Measurements from ENCODE around the gene PRR33.

DNA sequence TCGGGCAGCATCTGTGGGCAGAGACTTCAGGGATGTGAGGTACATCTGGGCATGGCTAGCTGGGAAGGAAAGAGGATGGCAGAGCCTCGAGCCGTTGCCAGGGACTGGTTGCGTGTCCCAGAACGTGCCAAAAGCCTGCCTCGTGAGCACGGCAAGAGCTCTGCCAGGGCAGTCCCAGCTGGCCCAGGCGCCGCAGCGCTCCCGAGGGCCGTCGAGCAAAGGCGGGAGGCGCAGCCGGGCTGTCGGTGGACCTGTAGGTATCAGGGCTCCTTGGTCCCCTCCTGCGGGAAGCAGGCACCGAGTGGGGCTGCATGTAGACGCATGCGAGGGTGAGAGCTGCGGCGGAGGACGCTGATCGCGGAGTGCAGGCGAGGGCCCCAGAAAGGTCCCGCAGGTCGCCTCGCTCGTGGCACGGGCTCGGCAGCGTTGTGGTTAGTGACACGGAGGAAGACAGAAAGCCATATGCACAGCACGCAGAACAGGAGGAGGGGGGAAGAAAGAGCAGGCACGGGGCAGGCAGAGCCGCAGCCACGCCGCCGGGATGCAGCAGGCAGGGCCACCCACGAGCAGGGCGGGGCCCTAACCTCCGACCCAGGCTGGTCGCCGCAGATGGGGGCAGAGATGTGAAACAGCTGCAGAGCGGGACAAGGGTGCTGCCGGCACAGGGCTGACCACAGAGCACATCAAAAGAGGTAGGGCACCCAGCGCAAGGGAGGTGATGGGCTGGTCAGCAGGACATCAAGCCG is 20.8 kb downstream of the PRR33 start:
- TF ChIP-seq, protein P1, sequence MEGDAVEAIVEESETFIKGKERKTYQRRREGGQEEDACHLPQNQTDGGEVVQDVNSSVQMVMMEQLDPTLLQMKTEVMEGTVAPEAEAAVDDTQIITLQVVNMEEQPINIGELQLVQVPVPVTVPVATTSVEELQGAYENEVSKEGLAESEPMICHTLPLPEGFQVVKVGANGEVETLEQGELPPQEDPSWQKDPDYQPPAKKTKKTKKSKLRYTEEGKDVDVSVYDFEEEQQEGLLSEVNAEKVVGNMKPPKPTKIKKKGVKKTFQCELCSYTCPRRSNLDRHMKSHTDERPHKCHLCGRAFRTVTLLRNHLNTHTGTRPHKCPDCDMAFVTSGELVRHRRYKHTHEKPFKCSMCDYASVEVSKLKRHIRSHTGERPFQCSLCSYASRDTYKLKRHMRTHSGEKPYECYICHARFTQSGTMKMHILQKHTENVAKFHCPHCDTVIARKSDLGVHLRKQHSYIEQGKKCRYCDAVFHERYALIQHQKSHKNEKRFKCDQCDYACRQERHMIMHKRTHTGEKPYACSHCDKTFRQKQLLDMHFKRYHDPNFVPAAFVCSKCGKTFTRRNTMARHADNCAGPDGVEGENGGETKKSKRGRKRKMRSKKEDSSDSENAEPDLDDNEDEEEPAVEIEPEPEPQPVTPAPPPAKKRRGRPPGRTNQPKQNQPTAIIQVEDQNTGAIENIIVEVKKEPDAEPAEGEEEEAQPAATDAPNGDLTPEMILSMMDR (conservative IDR thresholded peaks at IDR 0.05 in 1 of 2, IDR thresholded peaks at IDR 0.05 in 1 of 2; ENCODE audit: low read depth in 1 of 2, low read length in 2 of 2), result no peak
- no peak for TF ChIP-seq EZH2 (IDR thresholded peaks at IDR 0.05; ENCODE audit: low read length, missing control alignments)

Measured in fibroblast of lung (primary cell).